A549 (cell line): Measurements from ENCODE around the gene RAD51AP2. TPM values are rescaled to one million over a fixed set of nuclear protein-coding genes. Genes with fewer than 3 reads are reported as not detected.

Experiments used
- ATAC-seq, 2 experiments: fragments of 200-7000 bp in 1 of 2; fragments of >200 bp in 1 of 2; cut with Nextera tagmentation in 1 of 2; cut with Tn5 transposase in 1 of 2; 3 replicates each; pipeline versions ENCODE4 v1.8.0 to v1.9.1; 2018 to 2020; ENCODE audit warnings: mild to moderate bottlenecking in 1 of 2, moderate library complexity in 1 of 2
- CTCF ChIA-PET: fragments of 300-600 bp; sonication (Branson Sonifier 250); formaldehyde crosslinking; extraction: SDS; loops from one replicate; lab custom pipeline; 2021; ENCODE audit warnings: antibody characterized with exemption, inconsistent platforms; lab: Yijun Ruan, JAX
- POLR2A ChIA-PET: fragments of 350-600 bp; formaldehyde crosslinking; extraction: SDS; loops from one replicate; lab custom pipeline; 2021; ENCODE audit warnings: antibody characterized with exemption, inconsistent platforms; lab: Yijun Ruan, JAX
- DNase-seq, 2 experiments: peaks; one replicate each; pipeline versions ENCODE4 v3.0.0 to v3.0.0-alpha.2; 2011 to 2016; ENCODE audit warnings: low read depth in 1 of 2, low spot score in 1 of 2
- FAIRE-seq: peaks from 2 replicates; lab custom pipeline; 2011; peaks lifted over from hg19 to GRCh38; lab: Jason Lieb, UNC
- H3K27ac ChIP-seq, 2 experiments: fragments of >200 bp; sonication (Bioruptor Twin); formaldehyde crosslinking; 3 replicates each; pipeline ENCODE4 v1.5.1; 2016 to 2017
- H3K4me1 ChIP-seq: fragments of >200 bp; sonication (Bioruptor Twin); formaldehyde crosslinking; 3 replicates; pipeline ENCODE4 v1.6.1; 2016
- H3K4me2 ChIP-seq: fragments of >200 bp; sonication (Bioruptor Twin); formaldehyde crosslinking; 3 replicates; pipeline ENCODE4 v1.6.1; 2016
- H3K4me3 ChIP-seq: fragments of >200 bp; sonication (Bioruptor Twin); formaldehyde crosslinking; 3 replicates; pipeline ENCODE4 v1.5.1; 2016
- H3K9me3 ChIP-seq: fragments of >200 bp; sonication (Bioruptor Twin); formaldehyde crosslinking; 3 replicates; pipeline ENCODE4 v1.6.1; 2016
- BHLHE40 ChIP-seq: IDR thresholded peaks from 2 replicates; pipeline ENCODE4 v1.6.1; 2012; ENCODE audit warnings: low read depth, low read length, inconsistent platforms
- CBX2 ChIP-seq: fragments of 200-600 bp; sonication (generic); IDR thresholded peaks from 2 replicates; pipeline ENCODE4 v1.6.1; 2016; ENCODE audit warnings: low read depth, mild to moderate bottlenecking, borderline replicate concordance
- CHD4 ChIP-seq: fragments of 200-600 bp; sonication (generic); IDR thresholded peaks from 2 replicates; pipeline ENCODE4 v1.6.1; 2016; ENCODE audit warnings: antibody characterized with exemption, mild to moderate bottlenecking, borderline replicate concordance
- EHF ChIP-seq: fragments of 250-450 bp; sonication (Bioruptor Pico); IDR thresholded peaks from 2 replicates; pipeline ENCODE4 v1.5.0; 2020; ENCODE audit warnings: mild to moderate bottlenecking
- EHMT2 ChIP-seq: fragments of 200-600 bp; sonication (generic); IDR thresholded peaks from 2 replicates; pipeline ENCODE4 v1.6.1; 2016; ENCODE audit warnings: antibody characterized with exemption, low read depth, mild to moderate bottlenecking, moderate library complexity
- EP300 ChIP-seq, 2 experiments: fragments of >200 bp; sonication (Bioruptor Twin); formaldehyde crosslinking; IDR thresholded peaks; 2 replicates in 1 of 2; 3 replicates in 1 of 2; pipeline ENCODE4 v1.6.1; 2016 to 2017
- FOSB ChIP-seq: fragments of 250-450 bp; sonication (Bioruptor Pico); IDR thresholded peaks from 2 replicates; pipeline ENCODE4 v1.5.0; 2020; ENCODE audit warnings: mild to moderate bottlenecking, moderate library complexity
- FOSL2 ChIP-seq, 2 experiments: fragments of 450-650 bp in 1 of 2; fragments of >200 bp in 1 of 2; sonication (Bioruptor Twin) in 1 of 2; formaldehyde crosslinking; IDR thresholded peaks; 2 replicates each; pipeline versions ENCODE4 v1.5.0 to v1.6.1; 2016 to 2020; ENCODE audit warnings: mild to moderate bottlenecking in 1 of 2, moderate library complexity in 1 of 2
- GATA3 ChIP-seq: IDR thresholded peaks from 2 replicates; pipeline ENCODE4 v1.6.1; 2012; ENCODE audit warnings: borderline replicate concordance
- HDAC2 ChIP-seq: fragments of 200-600 bp; sonication (generic); IDR thresholded peaks from 2 replicates; pipeline ENCODE4 v1.6.1; 2016
- HEYL ChIP-seq: fragments of 250-450 bp; sonication (Bioruptor Pico); IDR thresholded peaks from 2 replicates; pipeline ENCODE4 v1.8.0; 2021; ENCODE audit warnings: mild to moderate bottlenecking, moderate library complexity
- HOXA7 ChIP-seq: fragments of 250-450 bp; sonication (Bioruptor Pico); IDR thresholded peaks from 2 replicates; pipeline ENCODE4 v1.5.0; 2020; ENCODE audit warnings: mild to moderate bottlenecking, moderate library complexity
- HOXB5 ChIP-seq: fragments of 250-450 bp; sonication (Bioruptor Pico); IDR thresholded peaks from 2 replicates; pipeline ENCODE4 v1.5.0; 2020; ENCODE audit warnings: mild to moderate bottlenecking, moderate library complexity
- JUNB ChIP-seq: fragments of >200 bp; sonication (Bioruptor Twin); formaldehyde crosslinking; IDR thresholded peaks from 2 replicates; pipeline ENCODE4 v1.6.1; 2016
- KDM1A ChIP-seq: fragments of 200-600 bp; sonication (generic); IDR thresholded peaks from 2 replicates; pipeline ENCODE4 v1.6.1; 2016; ENCODE audit warnings: low read depth, mild to moderate bottlenecking
- KDM5A ChIP-seq: fragments of 200-600 bp; sonication (generic); IDR thresholded peaks from 2 replicates; pipeline ENCODE4 v1.6.1; 2016; ENCODE audit warnings: antibody characterized with exemption, mild to moderate bottlenecking
- MAZ ChIP-seq: fragments of 150-350 bp; IDR thresholded peaks from 2 replicates; pipeline ENCODE4 v1.6.1; 2014; ENCODE audit warnings: antibody characterized with exemption, low read depth, low read length, borderline replicate concordance
- MYC ChIP-seq: IDR thresholded peaks from 2 replicates; pipeline ENCODE4 v1.6.1; 2012; ENCODE audit warnings: mild to moderate bottlenecking, inconsistent platforms, low read length, improper control_type of control experiment, borderline replicate concordance
- PHF8 ChIP-seq: fragments of 200-600 bp; sonication (generic); IDR thresholded peaks from 2 replicates; pipeline ENCODE4 v1.6.1; 2016; ENCODE audit warnings: low read depth, mild to moderate bottlenecking, antibody characterized with exemption, moderate library complexity, borderline replicate concordance
- POLR2A ChIP-seq: IDR thresholded peaks from 2 replicates; pipeline ENCODE4 v1.6.1; 2012; ENCODE audit warnings: mild to moderate bottlenecking, low read length
- POLR2AphosphoS2 ChIP-seq: conservative IDR thresholded peaks from 2 replicates; pipeline ENCODE4 v1.6.1; 2012; ENCODE audit warnings: low read length, improper control_type of control experiment, inconsistent platforms
- RARB ChIP-seq: fragments of 250-450 bp; sonication (Bioruptor Pico); IDR thresholded peaks from 2 replicates; pipeline ENCODE4 v1.8.0; 2021; ENCODE audit warnings: mild to moderate bottlenecking, moderate library complexity
- RFX5 ChIP-seq: fragments of 450-650 bp; IDR thresholded peaks from 2 replicates; pipeline ENCODE4 v1.7.1; 2014; ENCODE audit warnings: antibody characterized with exemption, mild to moderate bottlenecking, moderate library complexity
- RNF2 ChIP-seq: fragments of 200-600 bp; sonication (generic); IDR thresholded peaks from 2 replicates; pipeline ENCODE4 v1.6.1; 2016; ENCODE audit warnings: low read depth, mild to moderate bottlenecking, antibody characterized with exemption, moderate library complexity, borderline replicate concordance
- SMC3 ChIP-seq: fragments of >200 bp; sonication (Bioruptor Twin); formaldehyde crosslinking; IDR thresholded peaks from 3 replicates; pipeline ENCODE4 v1.6.1; 2018; ENCODE audit warnings: inconsistent platforms
- TP53 ChIP-seq: fragments of 250-450 bp; sonication (Bioruptor Pico); IDR thresholded peaks from 2 replicates; pipeline ENCODE4 v1.5.0; 2021; ENCODE audit warnings: mild to moderate bottlenecking, moderate library complexity
- ZC3H11A ChIP-seq: fragments of 450-650 bp; IDR thresholded peaks from 2 replicates; pipeline ENCODE4 v1.6.1; 2014; ENCODE audit warnings: antibody characterized with exemption, mild to moderate bottlenecking
- ZNF302 ChIP-seq: fragments of 250-450 bp; sonication (Bioruptor Pico); IDR thresholded peaks from 2 replicates; pipeline ENCODE4 v1.9.0; 2021; ENCODE audit warnings: inconsistent platforms, mild to moderate bottlenecking, moderate library complexity
- WGBS: methylation state at CpG from one replicate; pipeline ENCODE4 v1.1.6; 2017; ENCODE audit errors: missing lambda C conversion rate; 5-methylcytosine and 5-hydroxymethylcytosine counted together
- polyA plus RNA-seq, 4 experiments: library from polyadenylated mRNA; depleted of rRNA in 3 of 4; stranded (reverse); fragments of >200 nt; fragmentation: RNase III in 1 of 4; extraction: RNeasy Plus Mini Kit Qiagen cat#74134 plus additional on column Dnase treatment in 1 of 4; gene quantifications; 2 replicates in 3 of 4; 3 replicates in 1 of 4; pipeline ENCODE4 v1.2.3, GENCODE V29; 2011 to 2017
- TF ChIP-seq, protein P1 (sequence below): IDR thresholded peaks from 2 replicates; pipeline ENCODE4 v1.6.1; 2012; ENCODE audit warnings: low read depth, borderline replicate concordance
- TF ChIP-seq, protein P2 (sequence below): fragments of 150-350 bp; IDR thresholded peaks from 2 replicates; pipeline ENCODE4 v1.6.1; 2014; ENCODE audit warnings: low read depth, mild to moderate bottlenecking, low read length
- TF ChIP-seq, protein P3 (sequence below): fragments of 200-600 bp; sonication (generic); IDR thresholded peaks from 2 replicates; pipeline ENCODE4 v1.6.1; 2016; ENCODE audit warnings: antibody characterized with exemption, mild to moderate bottlenecking, moderate library complexity
- TF ChIP-seq, protein P4 (sequence below): IDR thresholded peaks from 2 replicates; pipeline ENCODE4 v1.6.1; 2012

Gene RAD51AP2
- polyA plus RNA-seq, 2 of the 4 experiments (the other 2 are of a cell fraction) = not detected

DNA sequence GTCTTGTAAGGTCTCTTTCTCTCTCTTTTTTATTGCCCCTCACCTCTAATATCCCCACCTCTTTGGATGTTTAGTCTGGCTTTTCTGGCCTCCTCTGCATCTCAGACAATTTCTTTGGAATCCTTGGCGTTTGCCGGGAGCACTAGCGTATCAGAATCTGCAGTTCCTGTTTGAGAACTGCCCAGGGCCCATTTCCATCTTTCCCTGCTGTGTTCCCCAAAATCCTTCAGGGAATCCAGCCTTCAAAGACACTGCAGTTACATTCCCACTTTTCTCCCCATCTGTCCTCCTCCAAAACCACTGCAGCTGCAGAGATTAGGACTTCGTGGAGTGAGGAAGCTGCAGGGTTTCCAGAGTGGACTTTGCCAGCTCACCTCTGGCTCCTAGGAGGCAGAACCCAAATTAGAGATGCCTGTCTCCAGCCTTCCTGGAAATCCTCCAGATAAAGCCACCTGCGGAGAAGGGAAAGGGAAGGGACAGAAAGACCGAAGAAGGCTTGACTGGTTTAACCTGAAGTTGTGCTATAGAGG lies 25.0 kb upstream of the RAD51AP2 start:
- H3K9me3 ChIP-seq = no peaks in the 10 kb centered on the region
- no peak for FAIRE-seq
- H3K4me3 ChIP-seq = no peak overlapping the region
- ChIA-PET POLR2A (no interaction called here), CTCF (interaction anchor here (0.8 kb wide), 1 partner anchor 9 kb away, joined by 4 read pairs; no protein-coding TSS in a partner anchor)
- no peak overlapping the region for H3K4me2 ChIP-seq
- no peak for ATAC-seq
- no peak for DNase-seq
- H3K27ac ChIP-seq = no peak overlapping the region
- TF ChIP-seq FOSL2 (IDR thresholded peaks at IDR 0.05) (no peak), FOSL2 (CRISPR knock-in tag; IDR thresholded peaks at IDR 0.05) (no peak), MAZ (no peak), POLR2A (no peak), HEYL (CRISPR knock-in tag) (no peak), CBX2 (no peak), HOXB5 (CRISPR knock-in tag) (no peak), EHF (CRISPR knock-in tag) (no peak), EP300 (IDR thresholded peaks at IDR 0.05) (no peak), HOXA7 (CRISPR knock-in tag) (no peak), TP53 (CRISPR knock-in tag) (no peak), ZC3H11A (no peak), ZNF302 (CRISPR knock-in tag) (no peak), KDM5A (no peak)
- TF ChIP-seq, all 56 proteins: peak for 0
- peaks cover 6% of the 10 kb centered on the region; the same call in 1 of the 3 replicates for H3K4me1 ChIP-seq
- WGBS = 65% methylated on average over 6 of the region's 6 CpGs

DNA sequence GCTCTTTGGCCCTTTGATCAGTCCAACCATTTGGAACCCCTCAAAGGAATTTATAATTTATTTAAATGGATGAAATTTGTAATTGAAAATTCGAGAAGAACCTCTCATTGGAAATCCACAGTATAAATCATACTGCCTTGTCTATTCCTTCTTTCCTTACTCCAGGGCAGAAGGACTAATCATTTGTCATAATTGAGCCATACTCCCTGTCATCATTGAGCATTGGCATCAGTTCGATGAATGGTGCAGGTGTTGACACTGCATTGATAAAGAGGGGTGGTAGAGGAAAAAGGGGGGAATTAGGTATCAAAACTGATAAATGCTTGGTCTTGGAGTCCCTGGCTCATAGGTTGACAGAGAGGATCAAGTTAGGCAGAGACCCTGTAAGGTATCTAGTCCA lies 24.2 kb upstream of the RAD51AP2 start:
- no peak overlapping the region for H3K4me2 ChIP-seq
- ATAC-seq (no peak), FAIRE-seq (no peak), DNase-seq (no peak)
- ChIA-PET CTCF (no interaction called here), POLR2A (no interaction called here)
- TF ChIP-seq POLR2A (no peak), RARB (CRISPR knock-in tag) (no peak), MYC (no peak), SMC3 (no peak), FOSB (no peak), HDAC2 (no peak), JUNB (no peak), ZNF302 (CRISPR knock-in tag) (no peak)
- TF ChIP-seq, protein P1, sequence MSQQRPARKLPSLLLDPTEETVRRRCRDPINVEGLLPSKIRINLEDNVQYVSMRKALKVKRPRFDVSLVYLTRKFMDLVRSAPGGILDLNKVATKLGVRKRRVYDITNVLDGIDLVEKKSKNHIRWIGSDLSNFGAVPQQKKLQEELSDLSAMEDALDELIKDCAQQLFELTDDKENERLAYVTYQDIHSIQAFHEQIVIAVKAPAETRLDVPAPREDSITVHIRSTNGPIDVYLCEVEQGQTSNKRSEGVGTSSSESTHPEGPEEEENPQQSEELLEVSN = no peak
- TF ChIP-seq, protein P2, sequence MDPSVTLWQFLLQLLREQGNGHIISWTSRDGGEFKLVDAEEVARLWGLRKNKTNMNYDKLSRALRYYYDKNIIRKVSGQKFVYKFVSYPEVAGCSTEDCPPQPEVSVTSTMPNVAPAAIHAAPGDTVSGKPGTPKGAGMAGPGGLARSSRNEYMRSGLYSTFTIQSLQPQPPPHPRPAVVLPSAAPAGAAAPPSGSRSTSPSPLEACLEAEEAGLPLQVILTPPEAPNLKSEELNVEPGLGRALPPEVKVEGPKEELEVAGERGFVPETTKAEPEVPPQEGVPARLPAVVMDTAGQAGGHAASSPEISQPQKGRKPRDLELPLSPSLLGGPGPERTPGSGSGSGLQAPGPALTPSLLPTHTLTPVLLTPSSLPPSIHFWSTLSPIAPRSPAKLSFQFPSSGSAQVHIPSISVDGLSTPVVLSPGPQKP = no peak
- H3K9me3 ChIP-seq = no peaks in the 10 kb centered on the region
- no peak overlapping the region for H3K27ac ChIP-seq
- no peak overlapping the region for H3K4me3 ChIP-seq
- 4% methylated on average over 2 of the region's 2 CpGs for WGBS
- H3K4me1 ChIP-seq = peaks cover 6% of the 10 kb centered on the region; the same call in 1 of the 3 replicates

DNA sequence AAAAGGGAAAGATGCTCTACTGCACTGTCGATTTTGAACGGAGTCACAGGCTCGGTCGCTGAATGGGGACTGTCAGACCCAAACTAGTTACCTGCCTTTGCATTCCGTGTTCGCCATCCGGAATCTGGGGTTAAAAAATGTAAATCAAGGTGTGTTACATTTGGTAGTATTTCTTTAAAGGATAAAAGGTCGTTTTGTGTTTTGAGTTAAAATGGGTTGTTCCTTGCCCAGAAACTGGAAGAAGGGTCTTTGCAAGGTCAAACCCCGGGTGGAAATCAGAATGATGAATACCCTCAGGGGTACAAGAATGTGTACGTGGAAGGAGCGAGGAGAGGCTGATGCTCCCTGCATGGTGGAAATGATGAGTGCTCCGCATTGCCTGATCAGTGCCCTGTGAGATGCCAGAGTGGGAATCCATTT lies 23.3 kb upstream of the RAD51AP2 start:
- Histone ChIP-seq H3K9me3 (no peaks in the 10 kb centered on the region), H3K4me1 (peaks cover 6% of the 10 kb centered on the region; the same call in 1 of the 3 replicates), H3K4me2 (no peak overlapping the region), H3K27ac (no peak overlapping the region), H3K4me3 (no peak overlapping the region)
- FAIRE-seq = no peak
- WGBS = 38% methylated on average over 12 of the region's 12 CpGs
- no peak for DNase-seq
- CTCF ChIA-PET = no interaction called here
- POLR2A ChIA-PET = no interaction called here
- ATAC-seq = no peak
- TF ChIP-seq GATA3 (no peak), EHMT2 (no peak), KDM1A (no peak), SMC3 (no peak), MAZ (no peak), POLR2AphosphoS2 (no peak), HDAC2 (no peak), RFX5 (no peak), PHF8 (no peak), FOSB (no peak), BHLHE40 (no peak), RNF2 (no peak), CHD4 (no peak), JUNB (no peak), FOSL2 (IDR thresholded peaks at IDR 0.05) (no peak), FOSL2 (CRISPR knock-in tag; IDR thresholded peaks at IDR 0.05) (no peak)
- TF ChIP-seq, protein P3, sequence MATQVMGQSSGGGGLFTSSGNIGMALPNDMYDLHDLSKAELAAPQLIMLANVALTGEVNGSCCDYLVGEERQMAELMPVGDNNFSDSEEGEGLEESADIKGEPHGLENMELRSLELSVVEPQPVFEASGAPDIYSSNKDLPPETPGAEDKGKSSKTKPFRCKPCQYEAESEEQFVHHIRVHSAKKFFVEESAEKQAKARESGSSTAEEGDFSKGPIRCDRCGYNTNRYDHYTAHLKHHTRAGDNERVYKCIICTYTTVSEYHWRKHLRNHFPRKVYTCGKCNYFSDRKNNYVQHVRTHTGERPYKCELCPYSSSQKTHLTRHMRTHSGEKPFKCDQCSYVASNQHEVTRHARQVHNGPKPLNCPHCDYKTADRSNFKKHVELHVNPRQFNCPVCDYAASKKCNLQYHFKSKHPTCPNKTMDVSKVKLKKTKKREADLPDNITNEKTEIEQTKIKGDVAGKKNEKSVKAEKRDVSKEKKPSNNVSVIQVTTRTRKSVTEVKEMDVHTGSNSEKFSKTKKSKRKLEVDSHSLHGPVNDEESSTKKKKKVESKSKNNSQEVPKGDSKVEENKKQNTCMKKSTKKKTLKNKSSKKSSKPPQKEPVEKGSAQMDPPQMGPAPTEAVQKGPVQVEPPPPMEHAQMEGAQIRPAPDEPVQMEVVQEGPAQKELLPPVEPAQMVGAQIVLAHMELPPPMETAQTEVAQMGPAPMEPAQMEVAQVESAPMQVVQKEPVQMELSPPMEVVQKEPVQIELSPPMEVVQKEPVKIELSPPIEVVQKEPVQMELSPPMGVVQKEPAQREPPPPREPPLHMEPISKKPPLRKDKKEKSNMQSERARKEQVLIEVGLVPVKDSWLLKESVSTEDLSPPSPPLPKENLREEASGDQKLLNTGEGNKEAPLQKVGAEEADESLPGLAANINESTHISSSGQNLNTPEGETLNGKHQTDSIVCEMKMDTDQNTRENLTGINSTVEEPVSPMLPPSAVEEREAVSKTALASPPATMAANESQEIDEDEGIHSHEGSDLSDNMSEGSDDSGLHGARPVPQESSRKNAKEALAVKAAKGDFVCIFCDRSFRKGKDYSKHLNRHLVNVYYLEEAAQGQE = no peak
- TF ChIP-seq, protein P4, sequence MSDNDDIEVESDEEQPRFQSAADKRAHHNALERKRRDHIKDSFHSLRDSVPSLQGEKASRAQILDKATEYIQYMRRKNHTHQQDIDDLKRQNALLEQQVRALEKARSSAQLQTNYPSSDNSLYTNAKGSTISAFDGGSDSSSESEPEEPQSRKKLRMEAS = no peak
